GM12878 (cell line): ENCODE data around the gene MYL11.

Experiments used
- BMI1 ChIP-seq: fragments of 450-650 bp; IDR thresholded peaks from 2 replicates; pipeline ENCODE4 v1.6.1; 2016; ENCODE audit warnings: mild to moderate bottlenecking, moderate library complexity, borderline replicate concordance
- EZH2 ChIP-seq: IDR thresholded peaks from 2 replicates; pipeline ENCODE4 v1.6.1; 2012; ENCODE audit warnings: low read depth, mild to moderate bottlenecking, control low read depth, inconsistent platforms, low read length, borderline replicate concordance; ENCODE audit not compliant: control insufficient read depth
- FOXM1 ChIP-seq: IDR thresholded peaks from 2 replicates; pipeline ENCODE4 v1.6.1; 2012; ENCODE audit warnings: low read depth, mild to moderate bottlenecking, inconsistent platforms, low read length, moderate library complexity
- GABPA ChIP-seq: IDR thresholded peaks from 2 replicates; pipeline ENCODE4 v1.6.1; 2014; ENCODE audit warnings: antibody characterized with exemption, low read depth, mild to moderate bottlenecking, inconsistent platforms
- POLR2A ChIP-seq: IDR thresholded peaks from 2 replicates; pipeline ENCODE4 v1.6.1; 2011; ENCODE audit warnings: low read depth, mild to moderate bottlenecking, low read length
- RAD21 ChIP-seq: IDR thresholded peaks from 2 replicates; pipeline ENCODE4 v1.6.1; 2011; ENCODE audit warnings: mild to moderate bottlenecking, low read depth, low read length, moderate library complexity; ENCODE audit not compliant: insufficient read depth
- TAF1 ChIP-seq: IDR thresholded peaks from 2 replicates; pipeline ENCODE4 v1.6.1; 2011; ENCODE audit warnings: mild to moderate bottlenecking, low read depth, low read length, borderline replicate concordance
- ZNF217 ChIP-seq: fragments of 450-650 bp; IDR thresholded peaks from 2 replicates; pipeline ENCODE4 v1.6.1; 2017; ENCODE audit warnings: antibody characterized with exemption, mild to moderate bottlenecking
- TF ChIP-seq, protein P1 (sequence below), 3 experiments: IDR thresholded peaks in 2 of 3; conservative IDR thresholded peaks in 1 of 3; 2 replicates each; pipeline ENCODE4 v1.5.1; 2011; ENCODE audit warnings: low read depth in 3 of 3, low read length in 3 of 3, mild to moderate bottlenecking in 3 of 3, control low read depth in 2 of 3, moderate library complexity in 2 of 3, inconsistent platforms in 1 of 3, mixed read lengths in 1 of 3; ENCODE audit not compliant: control insufficient read depth in 2 of 3, insufficient read depth in 1 of 3; ENCODE audit errors: extremely low read depth in 1 of 3

DNA sequence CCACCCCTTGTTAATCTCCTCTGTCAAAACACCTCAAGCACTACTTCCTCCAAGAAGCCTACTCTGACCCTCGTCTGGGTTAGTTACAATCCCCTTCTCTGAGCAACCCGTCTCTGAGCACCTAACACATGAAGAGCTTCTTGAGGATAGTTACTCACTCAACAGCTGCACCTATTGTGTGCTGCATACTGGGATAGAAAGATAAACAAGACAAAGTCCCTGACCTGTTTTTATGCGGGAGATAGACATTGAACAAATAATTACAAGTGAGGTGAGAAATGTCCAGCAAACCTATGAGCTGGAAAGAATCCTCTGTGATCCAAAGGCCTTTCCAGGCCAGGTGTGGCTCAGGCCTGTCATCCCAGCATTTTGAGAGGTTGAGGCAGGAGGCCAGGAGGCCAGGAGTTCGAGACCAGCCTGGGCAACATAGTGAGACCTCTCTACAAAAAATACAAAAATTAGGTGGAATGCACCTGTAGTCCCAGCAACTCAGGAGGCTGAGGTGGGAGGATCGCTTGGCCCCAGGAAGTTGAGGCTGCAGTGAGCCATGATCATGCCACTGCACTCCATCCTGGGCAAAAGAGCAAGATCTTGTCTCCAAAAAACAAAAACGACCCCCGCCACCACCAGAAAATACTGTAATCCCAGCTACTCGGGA lies 27.3 kb downstream of the MYL11 start:
- TF ChIP-seq TAF1 (no peak), FOXM1 (no peak), EZH2 (no peak), ZNF217 (no peak), BMI1 (no peak), GABPA (no peak), RAD21 (no peak), POLR2A (no peak)
- TF ChIP-seq, protein P1, sequence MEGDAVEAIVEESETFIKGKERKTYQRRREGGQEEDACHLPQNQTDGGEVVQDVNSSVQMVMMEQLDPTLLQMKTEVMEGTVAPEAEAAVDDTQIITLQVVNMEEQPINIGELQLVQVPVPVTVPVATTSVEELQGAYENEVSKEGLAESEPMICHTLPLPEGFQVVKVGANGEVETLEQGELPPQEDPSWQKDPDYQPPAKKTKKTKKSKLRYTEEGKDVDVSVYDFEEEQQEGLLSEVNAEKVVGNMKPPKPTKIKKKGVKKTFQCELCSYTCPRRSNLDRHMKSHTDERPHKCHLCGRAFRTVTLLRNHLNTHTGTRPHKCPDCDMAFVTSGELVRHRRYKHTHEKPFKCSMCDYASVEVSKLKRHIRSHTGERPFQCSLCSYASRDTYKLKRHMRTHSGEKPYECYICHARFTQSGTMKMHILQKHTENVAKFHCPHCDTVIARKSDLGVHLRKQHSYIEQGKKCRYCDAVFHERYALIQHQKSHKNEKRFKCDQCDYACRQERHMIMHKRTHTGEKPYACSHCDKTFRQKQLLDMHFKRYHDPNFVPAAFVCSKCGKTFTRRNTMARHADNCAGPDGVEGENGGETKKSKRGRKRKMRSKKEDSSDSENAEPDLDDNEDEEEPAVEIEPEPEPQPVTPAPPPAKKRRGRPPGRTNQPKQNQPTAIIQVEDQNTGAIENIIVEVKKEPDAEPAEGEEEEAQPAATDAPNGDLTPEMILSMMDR (IDR thresholded peaks at IDR 0.05 in 2 of 3, conservative IDR thresholded peaks at IDR 0.05 in 1 of 3; ENCODE audit: control insufficient read depth in 2 of 3, extremely low read depth in 1 of 3, insufficient read depth in 1 of 3, low read depth in 3 of 3, low read length in 3 of 3) = no peak
